ENCODE measurements around the gene IPO11.

The IPO11 gene

DNA sequence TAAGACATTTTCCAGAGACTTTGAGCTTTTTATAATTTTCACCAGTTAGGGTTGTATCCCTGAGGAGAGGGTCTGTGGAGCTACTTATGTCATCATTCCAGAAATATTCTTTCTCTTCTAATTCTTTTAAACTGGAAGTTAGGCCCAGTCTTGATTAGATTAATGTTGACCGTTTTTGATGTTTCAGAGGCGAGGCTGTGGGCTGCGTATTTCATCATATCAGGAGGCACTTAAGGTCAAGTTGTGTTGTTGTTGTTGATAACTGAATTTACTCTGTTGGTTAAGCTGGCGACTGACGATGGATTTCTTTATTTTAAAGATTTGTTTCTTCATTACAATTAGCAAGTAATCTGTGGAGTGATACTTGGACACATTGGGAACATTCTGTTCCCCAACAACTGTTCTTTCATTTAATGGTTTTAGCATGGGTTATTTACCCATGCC is 20.1 kb downstream of the IPO11 start:
- DNase-seq (ENCODE audit: low spot score): no peak
- TF ChIP-seq, protein P1, sequence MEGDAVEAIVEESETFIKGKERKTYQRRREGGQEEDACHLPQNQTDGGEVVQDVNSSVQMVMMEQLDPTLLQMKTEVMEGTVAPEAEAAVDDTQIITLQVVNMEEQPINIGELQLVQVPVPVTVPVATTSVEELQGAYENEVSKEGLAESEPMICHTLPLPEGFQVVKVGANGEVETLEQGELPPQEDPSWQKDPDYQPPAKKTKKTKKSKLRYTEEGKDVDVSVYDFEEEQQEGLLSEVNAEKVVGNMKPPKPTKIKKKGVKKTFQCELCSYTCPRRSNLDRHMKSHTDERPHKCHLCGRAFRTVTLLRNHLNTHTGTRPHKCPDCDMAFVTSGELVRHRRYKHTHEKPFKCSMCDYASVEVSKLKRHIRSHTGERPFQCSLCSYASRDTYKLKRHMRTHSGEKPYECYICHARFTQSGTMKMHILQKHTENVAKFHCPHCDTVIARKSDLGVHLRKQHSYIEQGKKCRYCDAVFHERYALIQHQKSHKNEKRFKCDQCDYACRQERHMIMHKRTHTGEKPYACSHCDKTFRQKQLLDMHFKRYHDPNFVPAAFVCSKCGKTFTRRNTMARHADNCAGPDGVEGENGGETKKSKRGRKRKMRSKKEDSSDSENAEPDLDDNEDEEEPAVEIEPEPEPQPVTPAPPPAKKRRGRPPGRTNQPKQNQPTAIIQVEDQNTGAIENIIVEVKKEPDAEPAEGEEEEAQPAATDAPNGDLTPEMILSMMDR (IDR thresholded peaks at IDR 0.05): no peak
- Histone ChIP-seq H3K27ac (peak overlapping the region in 1 of 2 donors; percentile 31), H3K4me3 (peak overlapping the region; percentile 4)

DNA sequence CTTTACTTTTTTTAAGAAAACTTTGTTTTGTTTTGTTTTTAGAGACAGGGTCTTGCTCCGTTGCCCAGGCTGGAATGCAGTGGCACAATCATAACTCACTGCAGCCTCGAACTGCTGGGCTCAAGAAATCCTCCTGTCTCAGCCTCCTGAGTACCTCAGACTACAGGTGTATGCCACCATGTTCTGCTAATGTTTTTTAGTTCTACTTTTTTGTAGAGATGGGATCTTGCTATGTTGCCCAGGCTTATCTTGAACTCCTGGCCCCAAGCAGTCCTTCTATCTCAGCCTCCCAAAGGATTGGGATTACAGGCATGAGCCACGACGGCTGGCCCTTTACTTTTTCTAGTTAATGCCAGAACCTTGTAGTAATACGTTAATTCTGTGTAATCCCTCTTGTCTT is 36.0 kb downstream of the IPO11 start:
- TF ChIP-seq, protein P1 (IDR thresholded peaks at IDR 0.05): no peak
- H3K4me3 ChIP-seq: no peak overlapping the region
- no peak for DNase-seq (ENCODE audit: low spot score)
- H3K27ac ChIP-seq: no peak overlapping the region

DNA sequence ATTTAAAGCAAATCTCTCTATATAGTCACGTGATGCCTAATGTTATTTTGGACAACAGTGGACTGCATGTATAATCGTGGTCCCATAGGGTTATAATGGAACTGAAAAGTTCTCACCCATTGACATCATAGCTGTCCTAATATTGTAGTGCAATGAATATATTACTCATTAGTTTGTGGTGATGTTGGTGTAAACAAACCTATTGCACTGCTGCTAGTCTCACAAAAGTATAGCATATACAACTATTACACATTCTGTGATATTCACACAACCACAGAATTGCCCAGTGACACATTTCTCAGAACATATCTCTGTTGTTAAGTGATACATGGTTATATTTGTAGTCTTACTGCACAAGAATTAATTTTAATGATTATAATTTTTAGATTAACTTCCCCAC is 37.7 kb downstream of the IPO11 start:
- no peak for DNase-seq (ENCODE audit: low spot score)
- no peak overlapping the region for H3K27ac ChIP-seq
- H3K4me3 ChIP-seq: no peak overlapping the region
- TF ChIP-seq, protein P1 (IDR thresholded peaks at IDR 0.05): no peak

DNA sequence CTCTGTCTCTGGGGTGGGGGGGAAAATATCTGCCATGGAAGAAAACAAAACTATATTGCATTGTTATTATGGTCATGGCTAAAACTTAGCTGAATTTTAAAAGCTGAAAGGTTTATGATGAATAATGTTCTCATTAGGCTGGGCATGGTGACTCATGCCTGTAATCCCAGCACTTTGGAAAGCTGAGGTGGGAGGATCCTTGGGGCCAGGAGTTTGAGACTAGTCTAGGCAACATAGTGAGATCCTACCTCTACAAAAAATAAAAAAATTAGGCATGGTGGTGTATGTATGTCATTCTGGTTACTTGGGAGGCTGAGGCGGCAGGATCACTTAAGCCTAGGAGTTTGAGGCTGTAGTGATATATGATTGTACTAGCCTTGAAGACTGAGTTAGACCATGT is 44.5 kb downstream of the IPO11 start:
- DNase-seq (ENCODE audit: low spot score): no peak
- no peak overlapping the region for H3K27ac ChIP-seq
- TF ChIP-seq, protein P1 (IDR thresholded peaks at IDR 0.05): no peak
- H3K4me3 ChIP-seq: no peak overlapping the region

GRCh38 chr5:62460578-62460983 is 48.0 kb downstream of the IPO11 start:
- no peak overlapping the region for H3K27ac ChIP-seq
- H3K4me3 ChIP-seq: no peak overlapping the region
- DNase-seq (ENCODE audit: low spot score): no peak
- TF ChIP-seq, protein P1 (IDR thresholded peaks at IDR 0.05): peak; percentile 55

DNA sequence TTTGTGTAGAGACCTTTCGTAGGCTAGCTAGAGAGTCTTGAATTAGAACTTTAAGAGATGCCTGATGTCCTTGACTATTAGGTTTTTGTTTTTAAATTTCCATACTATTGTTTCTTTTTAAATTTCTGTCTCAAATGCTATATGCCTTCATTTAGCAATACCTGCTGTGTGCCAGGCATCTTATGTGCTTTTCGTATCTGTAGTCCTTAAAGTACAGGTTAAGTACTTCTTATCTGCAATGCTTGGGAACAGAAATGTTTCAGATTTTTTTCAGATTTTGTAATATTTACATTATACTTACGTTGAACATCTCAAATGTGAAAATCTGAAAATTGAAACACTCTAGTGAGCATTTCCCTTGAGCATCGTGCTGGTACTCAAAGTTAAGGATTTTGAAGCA is 49.0 kb downstream of the IPO11 start:
- Histone ChIP-seq H3K4me3 (no peak overlapping the region), H3K27ac (no peak overlapping the region)
- DNase-seq (ENCODE audit: low spot score): no peak
- TF ChIP-seq, protein P1 (IDR thresholded peaks at IDR 0.05): no peak

DNA sequence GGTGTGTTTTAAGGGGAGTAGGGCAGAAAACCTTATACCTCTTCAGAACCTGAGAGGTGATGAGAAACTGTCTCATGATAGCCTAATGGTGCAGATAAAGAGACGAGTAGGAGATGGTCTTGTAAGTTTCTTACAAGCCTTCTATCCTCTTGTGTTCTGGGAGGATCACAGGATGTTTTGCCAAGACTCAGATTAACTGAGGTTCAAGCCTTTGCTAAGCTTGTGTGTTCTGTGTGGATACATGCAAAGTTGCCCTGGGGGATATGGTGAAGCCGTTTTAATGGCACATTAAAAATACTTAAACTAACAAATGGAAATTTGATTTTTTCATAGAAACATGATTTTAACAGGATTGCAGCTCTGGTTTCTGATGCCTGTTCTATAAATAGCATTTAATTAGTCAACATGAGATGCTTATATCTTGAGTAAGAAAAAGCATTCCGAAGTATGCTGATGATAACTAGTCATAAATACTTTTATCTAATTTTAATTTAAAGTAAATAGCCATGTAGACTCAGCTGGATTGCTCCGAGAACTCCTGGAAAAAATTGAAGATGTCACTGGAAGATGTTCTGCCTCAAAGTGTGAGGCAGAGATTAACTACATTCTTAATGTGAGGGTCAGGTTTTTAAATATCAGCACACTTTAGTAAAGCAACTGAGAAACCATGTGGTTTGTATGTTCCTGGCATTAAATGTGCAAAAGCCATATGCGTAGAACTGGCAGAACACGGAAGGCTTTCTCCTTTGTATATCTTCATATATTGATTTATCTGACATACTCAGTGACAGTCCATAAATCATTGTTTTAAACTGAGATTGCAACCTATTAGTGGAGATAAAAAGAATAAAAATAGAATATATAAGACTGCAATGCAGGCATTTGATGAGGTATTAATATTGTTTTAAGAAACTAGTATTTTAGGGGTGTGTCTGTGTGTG is 53.7 kb downstream of the IPO11 start:
- Histone ChIP-seq H3K27ac (no peak overlapping the region), H3K4me3 (no peak overlapping the region)
- TF ChIP-seq, protein P1 (IDR thresholded peaks at IDR 0.05): no peak
- DNase-seq (ENCODE audit: low spot score): no peak

Measured in coronary artery (tissue), 2 donors.